K562 (cell line): ENCODE data around the gene OR51V1. TPM values are rescaled to one million over a fixed set of nuclear protein-coding genes. Genes with fewer than 3 reads are reported as not detected.
A peak's percentile ranks its signal among the peaks of the same experiment; 100 is the strongest.

ENCODE experiments used
- ATAC-seq: fragments of 200-7000 bp; cut with Tn5 transposase; 3 replicates; pipeline ENCODE4 v1.9.1; 2020; ENCODE audit warnings: moderate library complexity
- BruUV-seq: library from RNA; stranded (reverse); fragments of 400-500 nt; replicated peaks from 2 replicates; lab custom pipeline; 2021; lab: Mats Ljungman, UMichigan
- CTCF ChIA-PET: fragments of 300-600 bp; formaldehyde crosslinking; extraction: SDS; loops from one replicate; lab custom pipeline; 2021; ENCODE audit warnings: low intra/inter-chr PET ratio; lab: Yijun Ruan, JAX
- POLR2A ChIA-PET: fragments of 300-600, 350-650 bp; sonication (Branson Sonifier 250); formaldehyde crosslinking; extraction: SDS; loops from one replicate; lab custom pipeline; 2021; ENCODE audit warnings: antibody characterized with exemption, inconsistent platforms; lab: Yijun Ruan, JAX
- DNase-seq, 4 experiments: peaks; one replicate each; pipeline versions ENCODE4 v3.0.0 to v3.0.0-alpha.2; 2011 to 2018; ENCODE audit warnings: low spot score in 3 of 4, mixed read lengths in 3 of 4; ENCODE audit errors: extremely low read depth in 1 of 4
- FAIRE-seq: peaks from 2 replicates; lab custom pipeline; 2011; peaks lifted over from hg19 to GRCh38; lab: Jason Lieb, UNC
- H2AFZ ChIP-seq: 2 replicates; pipeline ENCODE4 v1.6.0; 2011; ENCODE audit warnings: low read depth, low read length, control low read depth, inconsistent platforms
- H3K27ac ChIP-seq: fragments of 200-600 bp; 3 replicates; pipeline ENCODE4 v1.8.0; 2011; ENCODE audit warnings: low read depth, mild to moderate bottlenecking, control low read depth, inconsistent platforms, low read length, moderate library complexity, mixed read lengths; ENCODE audit errors: extremely low read depth
- H3K27me3 ChIP-seq, 2 experiments: fragments of 300-600 bp in 1 of 2; 2 replicates in 1 of 2; 3 replicates in 1 of 2; pipeline versions ENCODE4 v1.6.0 to v1.8.0; 2011; ENCODE audit warnings: inconsistent platforms in 2 of 2, low read length in 2 of 2, mild to moderate bottlenecking in 1 of 2, mixed read lengths in 1 of 2, moderate library complexity in 1 of 2; ENCODE audit not compliant: control insufficient read depth in 2 of 2, insufficient read depth in 2 of 2
- H3K36me3 ChIP-seq: fragments of 300-600 bp; 3 replicates; pipeline ENCODE4 v1.8.0; 2011; ENCODE audit warnings: mild to moderate bottlenecking, low read length, inconsistent platforms; ENCODE audit not compliant: control insufficient read depth, insufficient read depth
- H3K4me1 ChIP-seq, 2 experiments: fragments of 200-600 bp in 1 of 2; replicated peaks in 1 of 2; 2 replicates in 1 of 2; 3 replicates in 1 of 2; pipeline versions ENCODE4 v1.5.1 to v1.8.0; 2011; ENCODE audit warnings: inconsistent platforms in 2 of 2, low read length in 2 of 2, mild to moderate bottlenecking in 1 of 2, mixed read lengths in 1 of 2, moderate library complexity in 1 of 2; ENCODE audit not compliant: control insufficient read depth in 2 of 2, insufficient read depth in 2 of 2
- H3K4me2 ChIP-seq: 2 replicates; pipeline ENCODE4 v1.6.1; 2011; ENCODE audit warnings: low read length, control low read depth, inconsistent platforms, mixed read lengths; ENCODE audit not compliant: insufficient read depth
- H3K4me3 ChIP-seq: fragments of 200-600 bp; sonication (generic), shearing (Covaris generic); 2 replicates; pipeline ENCODE4 v1.5.1; 2016; ENCODE audit warnings: control low read depth, inconsistent platforms
- H3K79me2 ChIP-seq: fragments of 200-600 bp; 3 replicates; pipeline ENCODE4 v1.8.0; 2011; ENCODE audit warnings: low read length, inconsistent platforms; ENCODE audit not compliant: control insufficient read depth, insufficient read depth
- H3K9ac ChIP-seq, 2 experiments: 2 replicates each; pipeline versions ENCODE4 v1.6.0 to v1.6.1; 2011; ENCODE audit warnings: low read depth in 2 of 2, low read length in 2 of 2, control low read depth in 1 of 2, inconsistent platforms in 1 of 2, mild to moderate bottlenecking in 1 of 2, mixed read lengths in 1 of 2; ENCODE audit not compliant: insufficient read depth in 1 of 2
- H3K9me1 ChIP-seq: one replicate; pipeline ENCODE4 v1.6.0; 2011; ENCODE audit warnings: inconsistent platforms, mild to moderate bottlenecking, low read length, moderate library complexity; ENCODE audit not compliant: control insufficient read depth, insufficient read depth
- H3K9me3 ChIP-seq: replicated peaks from 2 replicates; pipeline ENCODE4 v1.5.1; 2011; ENCODE audit warnings: low read depth, low read length, inconsistent platforms; ENCODE audit not compliant: control insufficient read depth, insufficient read depth
- H4K20me1 ChIP-seq: replicated peaks from 2 replicates; pipeline ENCODE4 v1.6.1; 2011; ENCODE audit warnings: low read length, inconsistent platforms, mixed read lengths; ENCODE audit not compliant: control insufficient read depth, insufficient read depth
- ATF3 ChIP-seq, 2 experiments: fragments of 450-650 bp in 1 of 2; sonication (generic) in 1 of 2; formaldehyde crosslinking in 1 of 2; IDR thresholded peaks in 1 of 2; conservative IDR thresholded peaks in 1 of 2; 2 replicates each; pipeline versions ENCODE4 v1.6.1 to v1.8.1; 2016 to 2023; ENCODE audit warnings: mild to moderate bottlenecking in 2 of 2, moderate library complexity in 2 of 2, inconsistent platforms in 1 of 2, missing genetic modification reagents in 1 of 2
- EP400 ChIP-seq: fragments of 450-650 bp; IDR thresholded peaks from 2 replicates; pipeline ENCODE4 v1.6.1; 2017; ENCODE audit warnings: antibody characterized with exemption, mild to moderate bottlenecking, moderate library complexity
- KDM1A ChIP-seq, 2 experiments: fragments of 450-650 bp; IDR thresholded peaks; 2 replicates each; pipeline ENCODE4 v1.6.1; 2016; ENCODE audit warnings: mild to moderate bottlenecking in 2 of 2
- MYC ChIP-seq, 2 experiments: fragments of 250-450 bp in 1 of 2; sonication (Bioruptor Pico) in 1 of 2; IDR thresholded peaks; 2 replicates each; pipeline versions ENCODE4 v1.5.1 to v1.6.1; 2012 to 2021; ENCODE audit warnings: low read depth in 2 of 2, borderline replicate concordance in 1 of 2, improper control_type of control experiment in 1 of 2, low read length in 1 of 2, mild to moderate bottlenecking in 1 of 2, moderate library complexity in 1 of 2
- PHB ChIP-seq: fragments of 250-450 bp; sonication (Bioruptor Pico); IDR thresholded peaks from 2 replicates; pipeline ENCODE4 v1.5.0; 2021
- RERE ChIP-seq: sonication (generic); formaldehyde crosslinking; IDR thresholded peaks from 2 replicates; pipeline ENCODE4 v1.8.0; 2023; ENCODE audit warnings: missing genetic modification reagents, mild to moderate bottlenecking, borderline replicate concordance
- USF1 ChIP-seq: sonication (generic); formaldehyde crosslinking; IDR thresholded peaks from 2 replicates; pipeline ENCODE4 v1.9.0; 2022; ENCODE audit warnings: mild to moderate bottlenecking, missing genetic modification reagents
- XRCC4 ChIP-seq: IDR thresholded peaks from one replicate; pipeline ENCODE4 v1.6.1; 2011; ENCODE audit not compliant: insufficient read depth, insufficient read length; ENCODE audit errors: extremely low read depth
- ZNF589 ChIP-seq: fragments of 200-800 bp; sonication (Bioruptor generic); IDR thresholded peaks from 2 replicates; pipeline ENCODE4 v1.6.1; 2016; ENCODE audit warnings: low read depth, missing genetic modification characterization, missing compliant biosample characterization
- WGBS: fragments of 100-300 bp; shearing (Covaris generic); methylation state at CpG from one replicate; pipeline ENCODE4 v1.1.6; 2016; ENCODE audit warnings: low coverage, mixed read lengths; ENCODE audit not compliant: insufficient coverage; ENCODE audit errors: missing lambda C conversion rate; 5-methylcytosine and 5-hydroxymethylcytosine counted together
- in situ Hi-C: fragments of 300-500 bp; cut with MboI; formaldehyde crosslinking; loops from 4 replicates; pipeline ENCODE4 v1.15.0; 2018; ENCODE audit warnings: inconsistent platforms, mixed read lengths
- intact Hi-C: fragments of 100-400 bp; cut with micrococcal nuclease; formaldehyde crosslinking; loops from 2 replicates; pipeline ENCODE4 v1.14.2; 2022
- polyA plus RNA-seq, 8 experiments: library from polyadenylated mRNA; depleted of rRNA in 4 of 8; stranded (reverse) in 5 of 8; unstranded in 3 of 8; fragments of >200 nt; fragmentation: Nextera tagmentation in 2 of 8; fragmentation: Illumina TruSeq in 1 of 8; extraction: Ambion mirVana in 2 of 8; extraction: Trizol in 1 of 8; gene quantifications; 2 replicates each; pipeline versions ENCODE4 v1.2.1 to v1.2.3, GENCODE V29; 2011 to 2014; ENCODE audit warnings: inconsistent platforms in 1 of 8, missing spikeins in 1 of 8
- total RNA-seq, 7 experiments: library from RNA; depleted of rRNA in 6 of 7; stranded (reverse); fragments of >200 nt in 6 of 7; fragmentation: Illumina TruSeq in 2 of 7; extraction: Trizol in 2 of 7; gene quantifications; 2 replicates each; pipeline versions ENCODE4 v1.2.1 to v1.2.3, GENCODE V29; 2011 to 2021; ENCODE audit warnings: low replicate concordance in 1 of 7
- TF ChIP-seq, protein P1 (sequence below), 2 experiments: fragments of 150-350 bp in 1 of 2; IDR thresholded peaks; 2 replicates each; pipeline ENCODE4 v1.6.1; 2012 to 2016; ENCODE audit warnings: low read depth in 2 of 2, low read length in 2 of 2, mild to moderate bottlenecking in 1 of 2, moderate library complexity in 1 of 2

OR51V1 gene
- total and polyA plus RNA-seq, 9 of the 15 experiments (the other 6 are each of a cell fraction or from before 2014, with no cell fraction given), result not detected

- no peak overlapping the region for H3K9ac ChIP-seq
- no peak for FAIRE-seq
- intact Hi-C loops, result no loop called here
- in situ Hi-C loops, result no loop called here
- no peak overlapping the region for H3K4me3 ChIP-seq
- WGBS, result 18% methylated on average over 2 of the region's 2 CpGs
- H3K4me1 ChIP-seq, result peaks cover 11 to 47% of the 10 kb centered on the region in 2 experiments
- H3K79me2 ChIP-seq, result peaks cover 41% of the 10 kb centered on the region
- no peak overlapping the region for H3K4me2 ChIP-seq
- H4K20me1 ChIP-seq, result no peaks in the 10 kb centered on the region
- peaks cover 2% of the 10 kb centered on the region; the same call in 2 of the 3 replicates for H3K36me3 ChIP-seq
- H3K27ac ChIP-seq, result no peak overlapping the region; the same call in 2 of the 3 replicates
- BruUV-seq, result no TSS peak
- ChIA-PET POLR2A (interaction anchor here (1.0 to 1.6 kb wide), 2 partner anchors 9 to 30 kb away, joined by 4 to 5 read pairs; no protein-coding TSS in a partner anchor), CTCF (interaction anchor here (0.6 kb wide), 1 partner anchor 52 kb away, joined by 3 read pairs; no protein-coding TSS in a partner anchor)
- no peaks in the 10 kb centered on the region for H3K9me3 ChIP-seq
- no peaks in the 10 kb centered on the region for H3K9me1 ChIP-seq
- H3K27me3 ChIP-seq, result no peaks in the 10 kb centered on the region
- H2AFZ ChIP-seq, result no peak overlapping the region
- no peak for DNase-seq
- no peak for ATAC-seq
- TF ChIP-seq, protein P1, sequence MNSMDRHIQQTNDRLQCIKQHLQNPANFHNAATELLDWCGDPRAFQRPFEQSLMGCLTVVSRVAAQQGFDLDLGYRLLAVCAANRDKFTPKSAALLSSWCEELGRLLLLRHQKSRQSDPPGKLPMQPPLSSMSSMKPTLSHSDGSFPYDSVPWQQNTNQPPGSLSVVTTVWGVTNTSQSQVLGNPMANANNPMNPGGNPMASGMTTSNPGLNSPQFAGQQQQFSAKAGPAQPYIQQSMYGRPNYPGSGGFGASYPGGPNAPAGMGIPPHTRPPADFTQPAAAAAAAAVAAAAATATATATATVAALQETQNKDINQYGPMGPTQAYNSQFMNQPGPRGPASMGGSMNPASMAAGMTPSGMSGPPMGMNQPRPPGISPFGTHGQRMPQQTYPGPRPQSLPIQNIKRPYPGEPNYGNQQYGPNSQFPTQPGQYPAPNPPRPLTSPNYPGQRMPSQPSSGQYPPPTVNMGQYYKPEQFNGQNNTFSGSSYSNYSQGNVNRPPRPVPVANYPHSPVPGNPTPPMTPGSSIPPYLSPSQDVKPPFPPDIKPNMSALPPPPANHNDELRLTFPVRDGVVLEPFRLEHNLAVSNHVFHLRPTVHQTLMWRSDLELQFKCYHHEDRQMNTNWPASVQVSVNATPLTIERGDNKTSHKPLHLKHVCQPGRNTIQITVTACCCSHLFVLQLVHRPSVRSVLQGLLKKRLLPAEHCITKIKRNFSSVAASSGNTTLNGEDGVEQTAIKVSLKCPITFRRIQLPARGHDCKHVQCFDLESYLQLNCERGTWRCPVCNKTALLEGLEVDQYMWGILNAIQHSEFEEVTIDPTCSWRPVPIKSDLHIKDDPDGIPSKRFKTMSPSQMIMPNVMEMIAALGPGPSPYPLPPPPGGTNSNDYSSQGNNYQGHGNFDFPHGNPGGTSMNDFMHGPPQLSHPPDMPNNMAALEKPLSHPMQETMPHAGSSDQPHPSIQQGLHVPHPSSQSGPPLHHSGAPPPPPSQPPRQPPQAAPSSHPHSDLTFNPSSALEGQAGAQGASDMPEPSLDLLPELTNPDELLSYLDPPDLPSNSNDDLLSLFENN (IDR thresholded peaks at IDR 0.05; ENCODE audit: low read depth in 2 of 2, low read length in 2 of 2), result no peak
- no peak for TF ChIP-seq PHB (CRISPR knock-in tag)
- TF ChIP-seq KDM1A (IDR thresholded peaks at IDR 0.05), result peak; percentile 34 to 60; a peak in 3 of 4 replicates
- TF ChIP-seq ZNF589 (CRISPR knock-in tag), result no peak
- no peak for TF ChIP-seq MYC (IDR thresholded peaks at IDR 0.05; ENCODE audit: low read depth, low read length)
- TF ChIP-seq MYC (CRISPR knock-in tag; IDR thresholded peaks at IDR 0.05; ENCODE audit: borderline replicate concordance, low read depth), result no peak
- no peak for TF ChIP-seq ATF3 (IDR thresholded peaks at IDR 0.05)
- TF ChIP-seq ATF3 (CRISPR knock-in tag; conservative IDR thresholded peaks at IDR 0.05), result no peak
- TF ChIP-seq EP400, result peak; percentile 16; the same call in 1 of the 2 replicates
- no peak for TF ChIP-seq USF1 (CRISPR knock-in tag)
- no peak for TF ChIP-seq RERE (CRISPR knock-in tag)
- no peak for TF ChIP-seq XRCC4
Measured at GRCh38 chr11:5238486-5238885, 38.0 kb upstream of the OR51V1 start.
